NCI-H2081 (cell line): ENCODE data around the gene SRI.
"Not testable (repeated sequence)": the region's sequence is repeated elsewhere in the genome, so short reads cannot be mapped to it uniquely, and the experiment has no call there.

ENCODE experiments used
- DNase-seq, 2 experiments: peaks; one replicate each; lab custom pipeline; 2025; lab: John Stamatoyannopoulos, UW

Gene SRI

GRCh38 chr7:88219781-88220747 lies at the start of gene SRI:
Gene SRI, minus strand, starts transcription at chr7:88220038. Its CDS starts 12 bp downstream, at chr7:88220026.
- DNase-seq = peak; percentile 82 to 89

DNA sequence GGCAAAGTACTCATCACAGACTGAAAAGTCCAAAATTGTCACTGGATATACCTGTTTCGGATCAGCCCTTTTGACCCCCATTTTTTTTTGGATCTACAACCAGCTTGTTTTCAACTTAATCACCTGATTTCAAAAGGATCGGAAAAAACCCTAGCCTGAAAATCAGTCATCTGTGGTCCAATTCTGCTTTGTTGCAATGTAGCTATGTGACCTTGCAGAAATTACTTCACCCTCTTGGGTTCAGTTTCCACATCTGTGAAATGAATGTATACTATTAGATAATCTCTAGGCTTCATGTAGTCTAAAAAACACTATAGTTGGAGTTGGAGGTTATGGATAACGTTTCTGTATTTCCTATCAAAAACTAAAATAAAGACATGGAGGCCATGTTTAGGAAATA lies 49.7 kb upstream of the SRI start:
- no peak for DNase-seq

DNA sequence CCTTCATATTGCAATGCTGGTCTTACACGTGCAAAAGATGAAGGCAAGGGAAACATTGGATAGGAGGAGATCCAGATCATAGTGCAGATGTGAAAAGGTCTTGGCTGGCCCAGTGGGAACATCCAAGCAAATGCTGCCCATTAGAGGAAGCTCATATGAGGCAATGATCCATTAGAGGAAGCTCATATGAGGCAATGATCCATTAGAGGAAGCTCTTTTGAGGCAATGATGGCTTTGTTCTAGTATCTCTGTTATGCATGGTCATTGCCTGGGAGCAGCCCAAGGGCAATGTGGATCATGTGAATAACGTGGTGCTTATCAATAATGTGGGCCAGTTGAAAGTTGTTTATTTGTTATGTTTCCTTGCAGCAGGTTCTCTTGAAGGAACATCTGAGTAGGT lies 49.0 kb upstream of the SRI start:
- DNase-seq = no peak

DNA sequence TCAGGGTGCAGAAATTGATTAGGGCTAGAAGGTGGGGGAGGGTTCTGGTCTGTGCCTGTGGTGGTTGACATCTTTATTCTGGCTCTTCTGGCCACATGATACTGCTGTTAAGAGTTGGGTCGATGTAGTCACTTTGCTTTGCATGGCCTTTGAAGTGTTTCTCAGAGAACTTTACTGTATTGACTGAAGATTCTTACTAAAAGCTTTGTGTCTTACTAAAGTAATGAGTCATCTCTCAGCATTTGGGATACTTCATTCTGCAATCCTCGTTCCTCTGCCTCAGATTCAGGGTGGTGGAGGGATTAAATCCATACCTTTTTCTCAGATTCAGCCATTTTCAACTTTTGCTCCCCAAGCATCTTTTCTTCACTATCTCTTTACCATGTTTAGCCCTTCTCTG lies 48.2 kb upstream of the SRI start:
- no peak for DNase-seq

GRCh38 chr7:88267421-88267820 lies 47.6 kb upstream of the SRI start:
- no peak for DNase-seq

- not testable (repeated sequence) for DNase-seq
Measured at GRCh38 chr7:88264987-88265386, 45.1 kb upstream of the SRI start.

GRCh38 chr7:88262562-88262961 lies 42.7 kb upstream of the SRI start:
- DNase-seq = no peak

DNA sequence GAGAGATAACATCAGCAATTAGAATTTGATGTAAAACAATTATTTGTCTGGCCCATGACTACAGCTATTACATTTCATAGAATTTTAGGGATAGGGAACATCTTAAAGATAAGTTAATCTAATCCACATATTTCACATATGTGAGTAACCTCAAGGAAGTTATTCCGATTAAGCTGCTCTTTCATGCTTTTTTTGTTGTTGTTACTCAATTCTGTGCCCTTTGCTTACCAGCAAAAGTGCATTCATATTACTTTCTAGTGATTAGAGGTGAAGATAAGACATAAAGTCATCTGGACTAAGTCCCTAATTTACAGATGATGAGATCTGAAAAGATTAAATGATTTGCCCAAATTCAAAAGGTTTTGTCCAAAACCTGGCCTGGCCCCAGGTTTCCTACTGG lies 40.9 kb upstream of the SRI start:
- no peak for DNase-seq

- DNase-seq = no peak
Measured at GRCh38 chr7:88259656-88260380, 40.0 kb upstream of the SRI start.

DNA sequence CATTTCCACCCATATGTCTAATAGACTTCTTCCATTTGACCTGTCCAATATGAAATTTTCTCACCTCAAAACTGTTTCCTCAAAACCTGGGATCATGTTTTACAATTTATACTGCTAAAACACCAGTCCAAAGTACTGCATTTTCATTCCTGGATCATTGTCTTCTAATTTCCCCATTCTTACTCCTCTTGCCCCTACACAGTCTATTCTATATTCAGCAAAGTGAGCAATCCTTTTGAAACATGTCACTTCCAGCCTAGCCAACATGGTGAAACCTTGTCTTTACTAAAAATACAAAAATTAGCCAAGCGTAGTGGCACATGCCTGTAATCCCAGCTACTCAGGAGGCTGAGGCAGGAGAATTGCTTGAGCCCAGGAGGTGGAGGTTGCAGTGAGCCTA lies 38.5 kb upstream of the SRI start:
- DNase-seq = not testable (repeated sequence)

DNA sequence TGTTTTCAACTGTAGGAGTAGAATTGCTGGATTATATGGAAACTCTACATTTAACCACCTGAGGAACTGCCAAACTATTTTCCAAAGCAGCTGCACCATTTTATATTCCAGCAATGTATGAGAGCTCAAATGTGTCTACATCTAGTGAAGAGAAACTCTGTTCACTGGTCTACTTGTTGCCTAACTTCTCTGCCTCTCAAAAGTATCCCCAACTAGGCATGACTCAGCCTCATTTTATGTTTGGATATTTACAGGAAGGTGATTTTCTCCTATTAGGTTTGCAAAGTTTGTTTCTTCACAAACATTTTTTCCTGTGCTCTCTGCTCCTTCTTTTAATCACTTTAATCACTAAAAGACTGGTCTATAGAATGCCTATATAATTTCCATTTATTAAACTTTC lies 37.1 kb upstream of the SRI start:
- no peak for DNase-seq

DNA sequence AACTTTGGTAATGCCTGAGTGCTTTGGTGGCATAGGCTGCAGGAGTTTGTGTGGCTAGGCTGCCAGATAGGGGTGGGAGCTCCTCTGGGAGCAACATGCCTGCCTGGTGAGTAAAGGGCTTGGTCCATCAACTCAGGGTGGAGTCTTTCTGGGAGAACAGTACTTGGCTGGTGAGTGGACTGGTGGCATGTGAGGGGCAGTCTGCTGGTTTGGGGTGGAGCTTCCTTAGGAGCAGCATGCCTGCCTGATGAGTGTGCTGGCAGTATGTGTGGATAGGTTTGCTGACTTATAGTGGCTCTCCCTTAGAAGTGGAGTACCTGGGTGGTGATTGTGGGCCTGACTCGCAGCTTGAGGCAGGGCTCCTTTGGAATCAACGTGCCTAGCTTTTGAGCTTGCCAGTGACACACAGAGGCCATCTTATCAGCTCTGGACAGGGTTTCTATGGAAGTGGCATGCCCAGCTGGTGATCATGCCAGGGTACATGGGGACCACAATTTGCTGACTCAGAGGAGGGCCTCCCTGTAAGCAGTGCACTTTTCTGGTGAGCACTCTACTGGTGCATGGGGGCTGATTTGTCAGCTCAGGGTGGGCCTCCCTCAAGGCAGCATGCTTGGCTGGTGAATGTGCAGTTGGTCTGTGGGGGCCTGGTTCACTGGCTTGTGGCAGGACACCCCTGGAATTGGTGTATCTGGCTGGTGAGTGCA lies 35.0 kb upstream of the SRI start:
- DNase-seq = no peak

DNA sequence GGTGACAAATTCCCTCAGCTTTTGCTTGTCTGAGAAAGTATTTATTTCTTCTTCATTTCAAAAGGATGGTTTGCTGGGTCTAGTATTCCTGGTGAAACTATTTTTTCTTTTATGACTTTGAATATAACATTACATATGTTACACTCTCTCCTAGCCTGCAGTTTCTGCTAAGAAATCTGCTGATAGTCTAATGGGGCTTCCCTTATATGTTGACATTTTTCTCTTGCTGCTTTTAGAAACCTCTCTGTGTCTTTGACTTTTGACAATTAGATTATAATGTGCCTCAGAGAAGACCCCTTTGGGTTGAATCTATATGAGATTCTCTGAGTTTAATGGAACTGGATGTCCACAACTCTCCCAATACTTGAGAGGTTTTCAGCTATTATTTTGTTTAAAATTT lies 33.8 kb upstream of the SRI start:
- no peak for DNase-seq

DNA sequence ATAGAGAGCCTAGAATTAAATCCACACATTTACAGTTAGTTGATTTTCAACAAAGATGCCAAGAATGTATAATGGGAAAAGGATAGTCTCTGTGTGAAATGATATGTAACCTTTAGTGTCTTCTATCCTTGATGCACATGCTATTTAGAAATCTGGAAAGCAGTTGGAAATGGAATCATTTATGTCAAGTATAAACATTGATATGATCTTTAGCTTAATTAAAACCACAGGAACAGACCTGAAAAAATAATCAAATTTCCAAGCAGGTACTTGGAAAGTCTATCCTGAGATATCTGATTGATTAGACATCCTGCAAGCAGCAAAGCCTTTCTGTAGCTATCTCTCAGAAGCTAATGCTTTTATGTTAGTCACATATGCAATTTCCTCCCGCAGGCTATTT lies 24.4 kb upstream of the SRI start:
- DNase-seq = no peak

DNA sequence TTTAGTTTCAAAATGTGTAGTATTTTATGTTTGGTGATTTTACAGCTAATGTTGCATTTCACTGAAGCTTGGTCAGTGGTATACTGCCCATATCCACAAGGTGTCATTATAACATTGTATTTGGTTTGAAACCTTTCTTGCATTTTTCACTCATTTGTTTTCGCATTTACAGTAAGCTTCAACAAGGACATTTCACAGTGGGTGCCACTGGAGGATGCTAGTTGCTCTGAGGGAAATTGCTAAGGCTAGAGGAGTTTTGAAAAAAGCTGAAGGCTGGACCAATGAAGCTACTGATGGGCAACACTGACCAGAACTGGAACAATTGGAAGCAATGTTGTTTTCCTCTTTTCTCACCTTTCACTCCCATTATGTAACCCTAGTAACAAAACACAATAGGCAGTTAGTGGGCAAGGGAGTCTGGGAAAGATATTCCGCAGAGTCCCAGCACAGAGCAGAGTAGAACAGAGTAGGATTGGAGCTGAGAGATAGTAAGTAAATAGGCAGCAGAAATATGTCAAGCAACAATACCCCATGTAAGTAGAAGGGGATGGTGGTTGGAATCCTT lies 23.6 kb upstream of the SRI start:
- peak; percentile 56 to 88 for DNase-seq

DNA sequence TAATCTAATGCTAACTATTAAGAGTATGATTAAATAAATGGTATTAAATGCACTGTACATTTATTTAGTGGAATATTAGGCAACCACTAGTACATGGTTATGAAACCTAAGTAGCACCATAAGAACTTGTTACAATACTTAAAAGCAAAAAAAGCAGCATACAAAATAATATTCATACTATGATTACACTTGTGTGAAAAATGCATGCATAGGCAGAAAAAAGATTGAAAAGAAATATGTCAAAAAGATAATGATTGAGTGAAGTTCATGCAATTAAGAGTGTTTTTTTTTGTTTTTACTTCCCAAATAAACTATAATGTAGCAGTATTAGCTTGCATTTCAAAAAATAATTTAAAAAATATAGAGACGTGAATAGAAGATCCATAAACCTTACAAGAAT lies 20.0 kb upstream of the SRI start:
- DNase-seq = no peak

DNA sequence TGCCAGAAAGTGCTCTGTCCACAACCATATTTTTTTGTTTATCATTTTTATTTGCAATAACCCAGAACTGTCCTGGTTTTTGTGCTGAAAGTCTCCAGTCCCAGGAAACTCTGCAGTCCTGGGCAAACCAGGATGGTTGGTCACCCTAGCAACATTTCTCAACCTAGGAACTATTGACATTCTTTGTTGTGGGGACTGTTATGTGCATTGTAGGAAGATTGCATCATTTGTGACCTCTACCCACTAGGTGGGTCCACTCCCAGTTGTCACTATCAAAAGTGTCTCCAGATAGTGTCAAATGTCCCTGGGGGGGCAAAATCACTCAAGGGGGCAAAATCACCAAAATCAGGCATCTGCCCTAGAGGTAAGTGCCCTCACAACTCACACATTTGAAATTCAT lies 14.0 kb upstream of the SRI start:
- no peak for DNase-seq

DNA sequence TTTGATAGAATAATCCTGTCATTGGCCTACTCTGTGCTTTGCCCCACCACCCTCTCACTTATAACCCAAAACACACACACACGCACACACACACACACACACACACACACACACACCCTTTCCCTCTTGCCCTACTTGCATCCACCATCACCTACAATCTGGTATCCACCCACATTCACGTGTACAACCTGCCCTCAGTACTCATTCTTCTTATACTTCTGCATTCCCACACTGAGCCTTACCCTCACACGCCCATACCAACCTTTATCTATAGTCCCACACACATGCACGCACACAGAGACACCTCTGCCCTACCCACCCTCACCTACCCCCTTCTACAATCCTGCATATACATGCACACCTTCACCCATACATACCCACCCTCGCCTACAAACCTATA lies 10.8 kb upstream of the SRI start:
- DNase-seq = no peak

DNA sequence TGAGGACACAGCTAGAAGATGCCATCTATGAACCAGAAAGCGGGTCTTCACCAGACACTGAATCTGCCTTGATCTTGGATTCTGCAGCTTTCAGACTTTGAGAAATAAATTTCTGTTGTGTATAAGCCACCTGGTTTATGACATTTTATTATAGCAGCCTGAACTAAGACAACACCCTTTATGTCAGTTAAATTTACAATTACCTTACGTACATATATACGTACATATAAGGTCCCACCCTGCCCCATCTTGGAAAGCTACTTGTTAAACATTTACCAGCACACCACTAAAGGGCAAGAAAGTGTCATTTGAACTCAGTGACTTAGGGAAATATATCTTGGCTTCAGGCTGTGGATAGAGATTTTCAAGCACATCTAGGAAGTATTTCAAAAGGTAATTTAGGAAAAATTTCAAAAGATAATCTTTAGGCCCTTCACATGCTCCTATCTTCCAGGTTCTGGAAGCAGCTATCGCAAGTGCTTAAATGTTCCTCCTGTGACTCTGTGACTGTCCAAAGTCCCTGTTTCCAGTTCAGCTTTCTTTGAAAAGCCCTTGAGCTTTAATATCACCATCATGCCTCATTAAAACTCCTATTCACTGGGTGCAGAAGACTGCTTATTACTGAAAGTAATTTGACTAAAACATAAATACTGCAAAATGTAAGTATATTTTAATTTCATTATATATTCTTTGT lies 9.6 kb upstream of the SRI start:
- DNase-seq = no peak

- DNase-seq = no peak
Measured at GRCh38 chr7:88226886-88227516, 7.2 kb upstream of the SRI start.

DNA sequence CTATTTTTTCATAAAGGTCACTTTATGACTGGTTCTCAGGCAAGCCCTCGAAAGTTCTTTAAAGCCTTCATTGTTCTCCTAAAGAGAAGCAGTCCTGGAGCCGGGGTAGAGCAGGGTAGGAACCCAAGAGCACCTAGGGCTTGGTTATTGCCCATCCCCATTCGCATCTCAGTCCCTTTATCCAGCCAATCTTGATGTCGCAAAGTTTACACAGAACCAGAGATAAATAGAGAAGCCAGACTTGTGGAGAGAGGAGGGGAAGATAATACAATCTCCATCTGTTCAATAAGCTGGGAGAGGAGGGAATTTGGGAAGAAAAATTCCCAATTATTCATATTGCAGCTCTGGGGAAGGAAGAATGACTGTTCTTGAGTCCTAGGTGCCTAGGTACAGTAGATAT lies 6.4 kb upstream of the SRI start:
- DNase-seq = no peak
